LNCaP clone FGC (cell line): ENCODE measurements around the gene AMOTL1.
"Not testable (repeated sequence)": the region's sequence is repeated elsewhere in the genome, so short reads cannot be mapped to it uniquely, and the experiment has no call there.

Source experiments
- DNase-seq: peaks from one replicate; pipeline ENCODE4 v3.0.0-alpha.2; 2011; ENCODE audit warnings: low read depth
- H3K4me3 ChIP-seq: 2 replicates; pipeline ENCODE4 v1.5.1; 2011; ENCODE audit warnings: mild to moderate bottlenecking, low read depth, low read length, control low read depth
- TF ChIP-seq, protein P1 (sequence below): IDR thresholded peaks from 2 replicates; pipeline ENCODE4 v1.5.1; 2012; ENCODE audit warnings: mild to moderate bottlenecking; ENCODE audit not compliant: control insufficient read depth, insufficient read depth; ENCODE audit errors: extremely low read depth

AMOTL1 gene

DNA sequence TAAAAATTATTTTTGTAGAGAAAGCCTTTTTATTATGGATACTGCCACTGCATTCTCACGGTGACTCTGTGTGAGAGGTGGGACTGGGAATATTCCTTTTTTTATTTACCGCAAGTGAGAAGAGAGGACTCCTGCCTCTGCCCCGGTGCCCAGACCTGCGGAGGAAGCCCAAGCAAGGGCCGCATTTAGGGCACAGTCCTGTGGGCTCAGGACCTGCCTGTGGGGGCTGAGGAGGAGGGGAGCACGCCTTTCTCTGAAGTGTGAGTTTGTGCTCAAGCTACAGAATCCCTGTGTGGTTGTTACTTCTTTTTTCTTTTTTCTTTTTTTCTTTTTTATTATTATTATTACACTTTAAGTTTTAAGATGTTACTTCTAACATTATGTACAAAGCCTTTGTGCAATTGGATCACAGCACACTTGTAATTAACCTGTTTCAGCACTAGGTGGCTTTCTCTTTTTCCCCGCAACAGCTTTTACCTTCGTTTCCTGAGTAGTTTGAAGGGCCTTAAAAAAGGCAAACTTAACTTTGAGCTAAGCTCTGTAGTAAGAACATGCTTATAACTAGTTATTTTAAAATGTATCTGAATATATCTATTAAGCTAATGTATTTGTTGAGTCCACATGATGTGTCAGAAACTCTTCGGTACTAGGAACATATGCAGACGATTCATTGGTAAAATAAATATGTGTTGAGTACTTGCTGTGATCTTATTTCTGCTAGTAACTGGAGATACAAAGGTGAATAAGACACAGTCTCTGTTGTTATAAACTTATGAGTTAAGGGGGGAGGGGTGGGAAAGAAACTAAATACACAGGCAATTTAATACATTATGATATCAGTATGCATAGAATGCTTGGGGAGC is 18.3 kb downstream of the AMOTL1 start:
- H3K4me3 ChIP-seq, result no peak overlapping the region
- DNase-seq, result no peak
- TF ChIP-seq, protein P1, sequence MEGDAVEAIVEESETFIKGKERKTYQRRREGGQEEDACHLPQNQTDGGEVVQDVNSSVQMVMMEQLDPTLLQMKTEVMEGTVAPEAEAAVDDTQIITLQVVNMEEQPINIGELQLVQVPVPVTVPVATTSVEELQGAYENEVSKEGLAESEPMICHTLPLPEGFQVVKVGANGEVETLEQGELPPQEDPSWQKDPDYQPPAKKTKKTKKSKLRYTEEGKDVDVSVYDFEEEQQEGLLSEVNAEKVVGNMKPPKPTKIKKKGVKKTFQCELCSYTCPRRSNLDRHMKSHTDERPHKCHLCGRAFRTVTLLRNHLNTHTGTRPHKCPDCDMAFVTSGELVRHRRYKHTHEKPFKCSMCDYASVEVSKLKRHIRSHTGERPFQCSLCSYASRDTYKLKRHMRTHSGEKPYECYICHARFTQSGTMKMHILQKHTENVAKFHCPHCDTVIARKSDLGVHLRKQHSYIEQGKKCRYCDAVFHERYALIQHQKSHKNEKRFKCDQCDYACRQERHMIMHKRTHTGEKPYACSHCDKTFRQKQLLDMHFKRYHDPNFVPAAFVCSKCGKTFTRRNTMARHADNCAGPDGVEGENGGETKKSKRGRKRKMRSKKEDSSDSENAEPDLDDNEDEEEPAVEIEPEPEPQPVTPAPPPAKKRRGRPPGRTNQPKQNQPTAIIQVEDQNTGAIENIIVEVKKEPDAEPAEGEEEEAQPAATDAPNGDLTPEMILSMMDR, result peak; percentile 59

- TF ChIP-seq, protein P1, result no peak
- no peak overlapping the region for H3K4me3 ChIP-seq
- DNase-seq, result no peak
Measured at GRCh38 chr11:94787801-94788200, 19.6 kb downstream of the AMOTL1 start.

- DNase-seq, result no peak
- TF ChIP-seq, protein P1, result no peak
- H3K4me3 ChIP-seq, result no peak overlapping the region
Measured at GRCh38 chr11:94788396-94788795, 20.2 kb downstream of the AMOTL1 start.

DNA sequence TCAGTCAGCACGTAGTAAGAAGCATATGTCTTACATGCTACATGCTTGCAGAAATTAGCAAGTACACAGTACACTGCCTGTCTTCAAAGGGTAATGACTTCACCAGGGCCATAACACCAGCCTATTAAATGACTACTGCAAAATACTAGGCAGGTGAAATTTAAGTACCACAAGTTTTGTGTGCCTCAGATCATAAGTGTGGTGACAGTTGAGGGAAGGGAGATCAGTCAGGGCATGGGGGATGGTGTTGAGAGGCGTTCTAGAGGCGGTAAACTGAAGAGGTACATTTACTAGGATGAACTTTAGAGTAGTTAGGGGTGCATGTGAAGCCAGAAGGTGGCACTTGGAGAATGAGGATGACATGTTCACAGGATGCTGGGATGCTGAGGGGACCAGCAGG is 22.0 kb downstream of the AMOTL1 start:
- DNase-seq, result no peak

GRCh38 chr11:94790661-94791180 is 22.6 kb downstream of the AMOTL1 start:
- TF ChIP-seq, protein P1, result no peak
- no peak overlapping the region for H3K4me3 ChIP-seq
- DNase-seq, result no peak

More for the DNA sequence above, 22.0 kb downstream of the AMOTL1 start:
- no peak overlapping the region for H3K4me3 ChIP-seq
- TF ChIP-seq, protein P1, result no peak

DNA sequence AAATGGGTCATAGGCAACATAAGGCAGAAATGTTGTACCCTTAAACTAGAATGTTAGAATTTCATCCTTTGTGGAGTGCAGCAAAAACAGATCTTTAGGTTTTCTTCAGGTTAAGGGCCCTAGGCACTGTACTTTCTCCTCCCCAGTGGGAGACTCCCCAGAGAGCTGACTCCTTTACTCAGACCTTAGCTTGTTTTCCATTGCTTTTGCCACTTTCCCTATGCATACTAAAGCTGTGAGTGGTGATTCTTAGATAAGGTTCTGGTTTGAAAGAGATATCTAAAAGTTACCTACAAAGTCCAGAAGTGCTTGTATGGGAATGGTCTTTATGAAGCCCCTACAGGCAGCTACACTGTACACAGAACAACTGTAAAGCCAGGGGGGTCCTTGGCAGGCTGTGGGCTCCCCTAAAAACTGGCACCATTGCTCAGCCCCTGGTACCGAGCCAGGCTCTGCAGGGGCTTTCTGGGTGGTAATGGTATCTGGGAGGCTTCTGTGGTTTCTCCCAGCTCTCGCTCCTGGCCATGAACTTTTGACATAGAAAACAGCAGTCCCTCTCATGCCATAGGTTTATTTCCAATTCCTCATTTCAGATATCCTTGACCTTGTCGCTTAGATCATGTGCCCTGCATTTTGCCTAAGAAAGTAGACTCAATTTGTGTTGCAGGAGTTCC is 23.2 kb downstream of the AMOTL1 start:
- no peak for DNase-seq
- TF ChIP-seq, protein P1, result no peak
- no peak overlapping the region for H3K4me3 ChIP-seq

GRCh38 chr11:94791942-94792341 is 23.8 kb downstream of the AMOTL1 start:
- not testable (repeated sequence) for H3K4me3 ChIP-seq, DNase-seq
